NCI-H146 (cell line): ENCODE data around the gene HNRNPA1.
"Not testable (repeated sequence)": the region's sequence is repeated elsewhere in the genome, so short reads cannot be mapped to it uniquely, and the experiment has no call there.

Experiments
- DNase-seq: peaks from one replicate; lab custom pipeline; 2025; lab: John Stamatoyannopoulos, UW

The HNRNPA1 gene

DNA sequence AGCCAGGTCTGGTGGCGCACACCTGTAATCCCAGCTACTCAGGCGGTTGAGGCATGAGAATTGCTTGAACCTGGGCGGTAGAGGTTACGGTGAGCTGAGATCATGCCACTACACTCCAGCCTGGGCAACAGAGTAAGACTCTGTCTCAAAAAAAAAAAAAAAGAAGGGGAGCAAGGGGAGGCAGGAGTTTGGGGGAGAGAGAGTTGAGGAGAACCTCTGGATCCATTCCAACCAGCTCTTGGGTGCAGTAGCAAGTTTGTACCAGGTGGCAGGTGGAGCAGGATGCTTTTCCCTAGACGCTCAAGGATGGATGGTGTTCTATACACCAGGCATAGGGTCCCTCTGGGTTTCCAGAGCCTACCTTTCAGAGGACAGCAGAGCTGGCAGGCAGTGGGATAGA, 18.4 kb downstream of the HNRNPA1 start:
- DNase-seq: no peak

DNA sequence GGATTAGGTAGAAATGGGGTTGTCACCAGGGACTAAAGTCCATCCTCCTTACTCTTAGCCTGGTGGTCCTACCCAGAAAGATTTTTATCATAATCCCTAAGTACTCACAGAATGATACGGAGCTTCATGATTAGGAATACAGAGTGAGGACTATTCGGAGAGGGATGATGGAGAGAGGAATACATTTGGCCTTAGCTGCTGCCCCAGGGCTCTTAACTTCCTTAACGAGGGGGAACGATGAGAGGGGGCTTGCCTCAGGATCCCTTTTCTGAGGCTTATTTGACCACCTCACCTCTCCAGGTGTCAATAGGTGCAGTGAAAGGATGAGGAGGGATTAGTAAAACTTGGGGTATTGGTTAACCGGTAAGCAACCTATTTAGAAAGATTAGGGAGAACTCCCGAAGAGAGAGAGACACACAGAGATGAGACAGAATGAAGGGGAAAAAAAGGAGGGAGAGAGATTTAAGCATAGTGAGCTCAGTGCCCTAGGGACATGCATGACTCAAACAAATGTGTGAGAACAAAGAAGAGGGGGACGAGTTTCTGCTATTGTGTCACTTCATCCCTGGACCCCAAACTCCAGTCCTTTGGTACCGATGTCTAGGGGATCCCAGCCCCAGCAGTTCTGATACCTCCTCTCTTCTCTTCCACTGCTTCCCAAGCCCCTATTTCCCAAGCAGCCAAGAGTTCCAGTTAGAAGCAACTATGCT, 19.1 kb downstream of the HNRNPA1 start:
- no peak for DNase-seq

- no peak for DNase-seq
Observed at GRCh38 chr12:54300225-54300731, 19.8 kb downstream of the HNRNPA1 start.

GRCh38 chr12:54300732-54301427, 20.4 kb downstream of the HNRNPA1 start, which contains the start of gene NFE2:
NFE2 (minus strand) TSS chr12:54301015; CDS start chr12:54295248, 5,767 bp downstream.
- DNase-seq: peak; percentile 80

DNA sequence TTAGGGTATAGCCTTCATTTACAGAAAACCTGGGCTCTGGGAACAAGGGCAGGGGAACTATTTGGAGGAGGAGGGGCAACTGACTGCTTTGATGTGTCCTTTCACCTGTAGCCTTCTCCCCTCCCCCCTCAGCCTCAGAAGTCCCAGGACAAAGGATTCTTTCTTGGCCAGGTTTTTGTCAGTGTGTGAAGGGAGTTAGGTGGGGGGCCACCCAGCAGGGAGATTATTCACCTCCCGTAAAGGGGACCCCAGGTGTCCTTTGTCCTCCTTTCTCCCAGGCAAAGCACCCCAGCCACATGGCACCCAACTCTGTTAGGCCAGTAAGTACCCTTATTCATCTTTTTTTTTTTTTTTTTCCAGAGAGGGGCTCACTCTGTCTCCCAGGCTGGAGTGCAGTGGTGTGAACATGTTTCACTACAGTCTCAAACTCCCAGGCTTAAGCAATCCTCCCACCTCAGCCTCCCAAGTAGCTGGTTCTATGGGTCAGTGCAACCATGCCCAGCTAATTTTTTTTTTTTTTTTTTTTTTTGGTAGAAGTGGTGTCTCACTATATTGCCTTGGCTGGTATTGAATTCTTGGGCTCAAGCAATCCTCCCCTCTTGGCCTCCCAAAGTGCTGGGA, 21.0 kb downstream of the HNRNPA1 start:
- peak; percentile 31 for DNase-seq

DNA sequence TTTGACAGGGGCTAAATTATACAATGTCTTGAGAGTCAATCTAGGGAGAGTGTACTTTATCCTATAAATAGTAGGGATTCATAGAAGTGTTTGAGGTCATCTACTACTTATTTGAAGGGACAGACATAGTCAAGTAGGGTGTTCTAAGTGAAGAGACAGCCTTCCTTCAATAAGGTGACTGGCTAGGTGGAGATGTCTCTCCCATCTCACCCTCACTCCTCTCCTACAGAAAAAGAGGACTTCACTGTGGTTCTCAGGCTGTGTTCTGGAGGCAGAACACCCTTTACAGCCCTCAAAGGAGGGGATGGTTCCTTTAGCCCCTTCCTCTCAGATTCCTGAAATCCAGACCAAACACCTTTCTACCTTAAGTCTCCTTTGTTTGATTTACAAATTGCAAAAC, 23.1 kb downstream of the HNRNPA1 start:
- DNase-seq: no peak

GRCh38 chr12:54304187-54304810, 23.8 kb downstream of the HNRNPA1 start:
- DNase-seq: peak; percentile 76

DNA sequence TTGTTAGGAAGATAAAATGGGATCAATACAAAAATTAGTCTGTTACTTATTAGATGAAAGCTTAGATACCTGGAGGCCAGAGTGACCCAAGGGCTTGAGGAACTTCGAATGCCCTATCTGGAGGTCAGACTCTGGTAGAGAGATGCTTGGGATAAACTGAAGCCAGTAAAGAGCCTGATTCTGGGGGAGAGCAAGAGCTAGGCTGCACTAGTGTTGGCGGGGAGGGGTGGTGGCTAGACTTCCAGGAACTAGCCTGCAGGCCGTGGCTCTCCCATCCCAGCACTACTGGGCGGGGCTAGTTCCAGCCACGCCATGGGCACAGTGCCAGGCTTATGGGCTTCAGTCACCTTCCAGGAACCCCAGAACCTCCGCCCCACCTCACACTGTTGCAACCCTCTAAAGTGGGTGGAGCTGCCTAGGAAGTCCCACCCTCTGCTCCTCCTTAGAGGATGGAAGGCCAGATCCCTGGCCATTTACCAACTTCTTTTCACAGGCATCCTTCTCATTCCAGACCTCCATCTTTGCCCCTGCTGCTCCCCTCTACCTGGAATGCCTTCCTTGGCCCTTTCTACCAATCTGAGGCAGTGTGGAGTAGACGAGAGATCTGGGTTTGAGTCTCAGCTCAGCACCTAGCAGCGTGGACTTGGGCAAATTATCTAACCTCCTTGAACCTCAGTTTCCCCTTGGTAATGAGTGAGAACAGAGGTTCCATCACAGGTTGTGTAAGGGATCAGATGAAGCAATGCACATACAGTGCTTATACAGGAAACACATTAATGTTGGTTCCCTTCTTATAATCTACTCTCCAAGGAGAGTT, 26.6 kb downstream of the HNRNPA1 start:
- peak; percentile 57 for DNase-seq

DNA sequence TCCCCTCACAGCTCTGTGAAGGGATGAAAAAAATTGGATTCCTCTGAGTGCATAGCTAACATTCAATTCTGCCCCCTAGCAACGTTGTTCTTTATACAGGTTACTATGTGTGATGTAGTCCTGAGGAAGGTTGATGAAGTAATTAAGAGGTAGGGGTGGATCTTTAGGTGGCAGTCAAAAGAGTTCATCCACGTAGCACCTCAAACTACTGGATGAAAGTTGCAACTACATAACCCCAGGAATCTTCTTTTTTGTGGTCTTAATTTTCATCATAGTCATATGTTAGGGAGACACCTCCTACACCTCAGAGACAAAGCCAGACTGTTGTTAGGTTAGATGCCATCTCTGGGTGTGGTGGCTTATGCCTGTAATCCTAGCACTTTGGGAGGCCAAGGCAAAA, 30.5 kb downstream of the HNRNPA1 start:
- DNase-seq: no peak

DNA sequence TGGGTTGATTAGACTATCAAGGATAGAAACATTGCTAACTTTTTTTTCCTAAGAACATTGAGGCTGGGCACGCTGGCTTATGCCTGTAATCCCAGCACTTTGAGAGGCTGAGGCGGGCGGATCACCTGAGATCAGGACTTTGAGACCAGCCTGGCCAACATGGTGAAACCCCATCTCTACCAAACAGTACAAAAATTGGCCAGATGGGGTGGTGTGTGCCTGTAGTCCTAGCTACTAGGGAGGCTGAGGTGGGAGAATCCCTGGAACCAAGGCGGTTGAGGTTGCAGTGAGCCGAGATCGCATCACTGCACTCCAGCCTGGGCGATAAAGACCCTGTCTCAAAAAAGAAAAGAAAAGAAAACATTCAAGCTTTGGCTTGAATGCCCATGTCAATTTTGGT, 31.8 kb downstream of the HNRNPA1 start:
- not testable (repeated sequence) for DNase-seq

GRCh38 chr12:54321363-54321762, 40.8 kb downstream of the HNRNPA1 start:
- DNase-seq: no peak

DNA sequence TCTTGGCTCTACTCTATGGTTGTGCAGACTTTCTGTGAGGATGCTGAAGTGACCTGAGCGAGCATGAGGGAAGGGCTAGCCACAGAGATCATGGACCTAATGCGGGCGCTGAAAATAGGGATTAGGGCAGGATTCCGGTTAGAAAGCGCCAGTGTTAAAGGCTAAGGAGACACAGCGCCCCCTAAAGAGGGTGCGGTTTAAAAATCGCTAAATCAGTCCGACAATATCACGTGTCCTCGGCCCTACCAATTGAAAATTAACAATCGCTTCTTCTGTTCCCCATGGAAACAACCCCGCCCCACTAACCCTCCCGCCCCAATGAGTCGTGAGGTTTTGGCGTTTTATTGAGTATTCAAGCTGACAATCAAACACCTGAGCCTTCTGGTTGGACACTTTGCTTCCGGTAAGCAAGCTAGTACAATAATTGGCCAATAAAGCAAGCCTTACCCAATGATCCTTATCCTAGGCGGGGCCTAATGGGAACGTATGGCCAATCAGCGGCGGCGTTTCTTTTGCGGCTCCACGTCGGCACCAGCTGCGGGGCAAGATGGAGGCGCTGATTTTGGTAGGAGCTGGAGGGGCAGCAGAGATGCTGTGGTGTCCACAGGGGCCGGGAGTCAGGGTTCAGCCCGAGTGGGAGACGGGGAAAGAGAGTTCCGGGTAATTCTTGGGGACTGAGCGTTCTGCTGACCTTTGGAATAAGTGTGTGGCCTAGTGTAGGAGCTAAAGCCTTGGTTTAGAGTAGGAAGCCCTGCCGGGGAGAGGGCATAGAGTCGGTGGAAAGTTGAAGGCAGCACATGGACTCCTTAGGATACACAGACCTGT, 44.3 kb downstream of the HNRNPA1 start, which contains the start of gene COPZ1:
Gene COPZ1, plus strand, starts transcription at position 515 of the 825 bp plus-strand sequence. Its CDS starts 33 bp downstream, at position 548.
- peak; percentile 100 for DNase-seq

- DNase-seq: not testable (repeated sequence)
Observed at GRCh38 chr12:54325442-54326109, 45.0 kb downstream of the HNRNPA1 start.

- no peak for DNase-seq
Observed at GRCh38 chr12:54328595-54329337, 48.2 kb downstream of the HNRNPA1 start.

GRCh38 chr12:54329759-54330158, 49.2 kb downstream of the HNRNPA1 start:
- DNase-seq: no peak

- no peak for DNase-seq
Observed at GRCh38 chr12:54330442-54330841, 49.9 kb downstream of the HNRNPA1 start.

DNA sequence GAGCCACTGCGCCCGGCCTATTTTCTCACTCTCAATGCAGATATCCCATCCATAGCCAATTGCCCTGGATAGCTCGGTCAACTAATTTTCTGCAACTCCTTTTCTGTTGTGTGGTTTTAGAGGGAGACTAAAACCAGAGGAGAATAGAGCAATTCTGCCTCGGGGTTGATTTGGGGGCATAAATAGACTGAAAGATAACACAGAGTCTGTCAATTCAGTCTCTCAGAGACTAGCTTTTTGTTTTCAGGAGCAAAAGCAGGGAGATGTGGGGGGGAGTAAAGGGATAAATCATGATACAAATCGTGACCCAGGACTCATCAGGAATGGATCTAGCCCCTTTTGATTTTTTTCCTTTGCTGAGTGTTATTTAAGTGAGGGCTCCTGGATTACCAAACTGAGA, 50.9 kb downstream of the HNRNPA1 start:
- DNase-seq: no peak

DNA sequence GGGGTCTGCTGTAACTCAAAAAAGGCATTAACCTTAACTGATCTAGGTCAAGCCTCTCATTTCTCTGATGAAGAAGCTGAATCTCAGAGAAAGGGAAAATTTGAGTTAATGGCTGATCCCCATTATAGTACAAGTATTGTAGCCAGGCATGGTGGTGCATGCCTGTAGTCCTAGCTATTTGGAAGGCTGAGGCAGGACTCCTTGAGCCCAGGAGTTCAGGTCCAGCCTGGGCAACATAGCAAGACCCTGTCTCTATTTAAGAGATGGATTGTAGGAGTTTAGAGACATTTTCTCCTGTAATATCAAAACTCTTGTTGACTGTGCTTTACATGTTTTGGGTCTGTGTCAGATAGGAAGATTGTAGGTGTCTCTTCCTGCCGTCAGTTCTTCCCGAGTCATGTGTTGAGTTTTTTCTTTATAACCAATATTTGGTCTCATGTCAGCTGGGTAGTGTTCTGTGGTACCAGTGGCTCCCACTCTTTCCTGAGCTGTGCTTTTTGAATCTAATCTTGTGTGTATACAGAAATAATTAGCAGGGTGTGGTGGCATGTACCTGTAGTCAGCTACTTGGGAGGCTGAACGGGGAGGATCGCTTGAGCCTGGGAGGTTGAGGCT, 53.0 kb downstream of the HNRNPA1 start:
- DNase-seq: no peak
